WERI-Rb-1 (cell line): ENCODE data around the gene IST1.

Experiments
- DNase-seq: peaks from one replicate; pipeline ENCODE4 v3.0.0-alpha.2; 2020
- H3K27ac ChIP-seq: fragments of 250-450 bp; sonication (Bioruptor Pico); 2 replicates; pipeline ENCODE4 v1.5.1; 2020; ENCODE audit warnings: mild to moderate bottlenecking, moderate library complexity
- H3K27me3 ChIP-seq: fragments of 250-450 bp; sonication (Bioruptor Pico); 2 replicates; pipeline ENCODE4 v1.5.1; 2021; ENCODE audit warnings: mild to moderate bottlenecking, low read depth, moderate library complexity; ENCODE audit not compliant: insufficient read depth, severe bottlenecking
- H3K36me3 ChIP-seq: fragments of 250-450 bp; sonication (Bioruptor Pico); 2 replicates; pipeline ENCODE4 v1.5.1; 2020; ENCODE audit warnings: mild to moderate bottlenecking, moderate library complexity
- H3K4me3 ChIP-seq: 2 replicates; pipeline ENCODE4 v1.5.1; 2011; ENCODE audit warnings: low read depth, mild to moderate bottlenecking, control low read depth, low read length
- H3K9me3 ChIP-seq: fragments of 250-450 bp; sonication (Bioruptor Pico); 2 replicates; pipeline ENCODE4 v1.5.1; 2021; ENCODE audit warnings: mild to moderate bottlenecking, moderate library complexity; ENCODE audit not compliant: severe bottlenecking
- CTCF ChIP-seq: IDR thresholded peaks from 2 replicates; pipeline ENCODE4 v1.5.1; 2011; ENCODE audit warnings: low read depth, mild to moderate bottlenecking, control low read depth, inconsistent platforms, low read length

IST1 gene

GRCh38 chr16:71915350-71915749 lies 20.0 kb downstream of the IST1 start:
- Histone ChIP-seq H3K4me3 (no peak overlapping the region), H3K27ac (no peak overlapping the region), H3K9me3 (no peaks in the 10 kb centered on the region), H3K36me3 (peaks cover 67% of the 10 kb centered on the region), H3K27me3 (no peaks in the 10 kb centered on the region)
- no peak for TF ChIP-seq CTCF
- DNase-seq = no peak

- TF ChIP-seq CTCF = no peak
- H3K9me3 ChIP-seq = no peaks in the 10 kb centered on the region
- DNase-seq = no peak
- no peak overlapping the region for H3K27ac ChIP-seq
- H3K4me3 ChIP-seq = no peak overlapping the region
- peaks cover 78% of the 10 kb centered on the region for H3K36me3 ChIP-seq
- no peaks in the 10 kb centered on the region for H3K27me3 ChIP-seq
These were observed 21.1 kb downstream of the IST1 start for GRCh38 chr16:71916397-71916920.

- Histone ChIP-seq H3K27me3 (no peaks in the 10 kb centered on the region), H3K36me3 (peaks cover 91% of the 10 kb centered on the region), H3K4me3 (no peak overlapping the region), H3K9me3 (no peaks in the 10 kb centered on the region), H3K27ac (no peak overlapping the region)
- no peak for TF ChIP-seq CTCF
- DNase-seq = no peak
These were observed 22.6 kb downstream of the IST1 start for GRCh38 chr16:71917900-71918299.

- no peak for TF ChIP-seq CTCF
- H3K9me3 ChIP-seq = no peaks in the 10 kb centered on the region
- H3K4me3 ChIP-seq = no peak overlapping the region
- peaks cover 93% of the 10 kb centered on the region for H3K36me3 ChIP-seq
- H3K27me3 ChIP-seq = no peaks in the 10 kb centered on the region
- H3K27ac ChIP-seq = no peak overlapping the region
- DNase-seq = no peak
These were observed 23.7 kb downstream of the IST1 start for GRCh38 chr16:71919035-71919434.

- no peak for TF ChIP-seq CTCF
- Histone ChIP-seq H3K4me3 (no peak overlapping the region), H3K27ac (no peak overlapping the region), H3K9me3 (no peaks in the 10 kb centered on the region), H3K27me3 (no peaks in the 10 kb centered on the region), H3K36me3 (peaks cover 95% of the 10 kb centered on the region)
- no peak for DNase-seq
These were observed 25.3 kb downstream of the IST1 start for GRCh38 chr16:71920658-71921057.
